GM12878 (cell line): ENCODE measurements around the gene SLC35F3. TPM values are rescaled to one million over a fixed set of nuclear protein-coding genes. Genes with fewer than 3 reads are reported as not detected.

Experiments
- ATAC-seq: fragments of 200-7000 bp; cut with Tn5 transposase; 3 replicates; pipeline ENCODE4 v1.9.1; 2020; ENCODE audit warnings: mild to moderate bottlenecking, moderate library complexity
- BruUV-seq: library from RNA; stranded (reverse); fragments of 400-500 nt; replicated peaks from 2 replicates; lab custom pipeline; 2021; lab: Mats Ljungman, UMichigan
- CTCF ChIA-PET: fragments of 300-600 bp; sonication (Branson Sonifier 250); formaldehyde crosslinking; extraction: SDS; loops from one replicate; lab custom pipeline; 2021; ENCODE audit warnings: inconsistent platforms; lab: Yijun Ruan, JAX
- POLR2A ChIA-PET: fragments of 350-600 bp; formaldehyde crosslinking; extraction: SDS; loops from one replicate; lab custom pipeline; 2021; ENCODE audit warnings: inconsistent platforms; lab: Charles Lee
- RAD21 ChIA-PET: fragments of 300-600 bp; sonication (Branson Sonifier 250); formaldehyde crosslinking; loops from one replicate; lab custom pipeline; 2023; ENCODE audit warnings: antibody characterized with exemption; ENCODE audit not compliant: unreplicated experiment; lab: Charles Lee
- SMC1A ChIA-PET: fragments of 300-600 bp; sonication (Branson Sonifier 250); formaldehyde crosslinking; loops from one replicate; lab custom pipeline; 2023; ENCODE audit not compliant: unreplicated experiment, uncharacterized antibody; lab: Charles Lee
- DNase-seq: peaks from one replicate; pipeline ENCODE4 v3.0.0-alpha.2; 2011; ENCODE audit warnings: low read depth, low spot score
- FAIRE-seq: peaks from 3 replicates; lab custom pipeline; 2011; peaks lifted over from hg19 to GRCh38; lab: Jason Lieb, UNC
- H2AFZ ChIP-seq: 2 replicates; pipeline ENCODE4 v1.6.0; 2011; ENCODE audit warnings: low read depth, low read length, control low read depth; ENCODE audit not compliant: control insufficient read depth
- H3K27ac ChIP-seq: 2 replicates; pipeline ENCODE4 v1.5.1; 2011; ENCODE audit warnings: control low read depth; ENCODE audit not compliant: control insufficient read depth, insufficient read depth
- H3K27me3 ChIP-seq, 2 experiments: replicated peaks in 1 of 2; 2 replicates each; pipeline versions ENCODE4 v1.6.0 to v1.6.1; 2011; ENCODE audit warnings: low read length in 1 of 2; ENCODE audit not compliant: control insufficient read depth in 2 of 2, insufficient read depth in 2 of 2
- H3K36me3 ChIP-seq, 2 experiments: 2 replicates each; pipeline ENCODE4 v1.5.1; 2011; ENCODE audit warnings: low read length in 1 of 2; ENCODE audit not compliant: control insufficient read depth in 2 of 2, insufficient read depth in 2 of 2
- H3K4me1 ChIP-seq: 2 replicates; pipeline ENCODE4 v1.6.1; 2011; ENCODE audit warnings: mild to moderate bottlenecking, low read length, moderate library complexity, mixed read lengths; ENCODE audit not compliant: control insufficient read depth, insufficient read depth
- H3K4me2 ChIP-seq: 2 replicates; pipeline ENCODE4 v1.6.0; 2011; ENCODE audit warnings: control low read depth; ENCODE audit not compliant: control insufficient read depth, insufficient read depth
- H3K4me3 ChIP-seq: fragments of 200-600 bp; sonication (generic); 2 replicates; pipeline ENCODE4 v1.5.1; 2016
- H3K79me2 ChIP-seq: 2 replicates; pipeline ENCODE4 v1.6.0; 2011; ENCODE audit warnings: low read length; ENCODE audit not compliant: control insufficient read depth, insufficient read depth
- H3K9ac ChIP-seq: 2 replicates; pipeline ENCODE4 v1.8.0; 2011; ENCODE audit warnings: low read length, control low read depth, mixed read lengths; ENCODE audit not compliant: control insufficient read depth, insufficient read depth
- H3K9me3 ChIP-seq: replicated peaks from 3 replicates; pipeline ENCODE4 v1.5.1; 2011; ENCODE audit warnings: mild to moderate bottlenecking, low read length; ENCODE audit not compliant: control insufficient read depth, insufficient read depth
- H4K20me1 ChIP-seq: 2 replicates; pipeline ENCODE4 v1.6.0; 2011; ENCODE audit not compliant: control insufficient read depth, insufficient read depth
- BRCA1 ChIP-seq: IDR thresholded peaks from 2 replicates; pipeline ENCODE4 v1.6.1; 2011; ENCODE audit warnings: low read depth, low read length, improper control_type of control experiment
- E2F8 ChIP-seq: fragments of 450-650 bp; IDR thresholded peaks from 2 replicates; pipeline ENCODE4 v1.6.1; 2018; ENCODE audit warnings: mild to moderate bottlenecking, low read depth, moderate library complexity; ENCODE audit not compliant: partially characterized antibody
- IKZF1 ChIP-seq: fragments of 450-650 bp; conservative IDR thresholded peaks from 2 replicates; pipeline ENCODE4 v1.6.1; 2017; ENCODE audit warnings: antibody characterized with exemption, mild to moderate bottlenecking
- NFIC ChIP-seq: IDR thresholded peaks from 2 replicates; pipeline ENCODE4 v1.6.1; 2012; ENCODE audit warnings: low read depth, mild to moderate bottlenecking, inconsistent platforms, low read length, moderate library complexity
- SMC3 ChIP-seq: IDR thresholded peaks from 2 replicates; pipeline ENCODE4 v1.6.1; 2011; ENCODE audit warnings: low read length, improper control_type of control experiment, borderline replicate concordance
- TBL1XR1 ChIP-seq: IDR thresholded peaks from 2 replicates; pipeline ENCODE4 v1.6.1; 2012; ENCODE audit warnings: low read depth, low read length, improper control_type of control experiment
- TCF3 ChIP-seq: IDR thresholded peaks from 2 replicates; pipeline ENCODE4 v1.6.1; 2012; ENCODE audit warnings: low read depth, mild to moderate bottlenecking, low read length, borderline replicate concordance; ENCODE audit not compliant: insufficient read depth
- ZBED1 ChIP-seq: IDR thresholded peaks from 2 replicates; pipeline ENCODE4 v1.6.1; 2016; ENCODE audit warnings: borderline replicate concordance
- ZNF24 ChIP-seq: fragments of 450-650 bp; IDR thresholded peaks from 2 replicates; pipeline ENCODE4 v1.6.1; 2017; ENCODE audit warnings: antibody characterized with exemption, mild to moderate bottlenecking
- WGBS: methylation state at CpG from one replicate; pipeline ENCODE4 v1.1.6; 2016; ENCODE audit warnings: low lambda C conversion rate; ENCODE audit not compliant: insufficient replicate concordance, insufficient coverage; ENCODE audit errors: missing lambda C conversion rate; 5-methylcytosine and 5-hydroxymethylcytosine counted together
- in situ Hi-C: fragments of 300-500 bp; cut with MboI; formaldehyde crosslinking; loops from 9 replicates; pipeline ENCODE4 v1.14.3; 2018; ENCODE audit warnings: mixed read lengths
- intact Hi-C: fragments of 100-400 bp; cut with micrococcal nuclease; formaldehyde crosslinking; loops from one replicate; pipeline ENCODE4 v1.14.2; 2022; ENCODE audit not compliant: unreplicated experiment
- polyA plus RNA-seq, 11 experiments: library from polyadenylated mRNA; depleted of rRNA in 4 of 11; unstranded in 6 of 11; stranded (reverse) in 5 of 11; fragments of >200 nt; fragmentation: Nextera tagmentation in 4 of 11; fragmentation: Illumina TruSeq in 1 of 11; extraction: Ambion mirVana in 4 of 11; extraction: Trizol in 1 of 11; gene quantifications; 1 replicate in 1 of 11; 2 replicates in 10 of 11; pipeline versions ENCODE4 v1.2.1 to v1.2.3, GENCODE V29; 2011 to 2016; ENCODE audit warnings: inconsistent platforms in 2 of 11, missing spikeins in 2 of 11, low read depth in 1 of 11
- total RNA-seq, 4 experiments: library from RNA; depleted of rRNA in 3 of 4; stranded (reverse); fragments of >200 nt in 3 of 4; fragmentation: Illumina TruSeq in 1 of 4; extraction: Trizol in 1 of 4; gene quantifications; 2 replicates each; pipeline versions ENCODE4 v1.2.1 to v1.2.3, GENCODE V29; 2013 to 2021

Gene SLC35F3
- total and polyA plus RNA-seq, 10 of the 15 experiments (the other 5 are each of a cell fraction or from before 2014, with no cell fraction given) = 1.0 to 8.6 (median 5.7) TPM

DNA sequence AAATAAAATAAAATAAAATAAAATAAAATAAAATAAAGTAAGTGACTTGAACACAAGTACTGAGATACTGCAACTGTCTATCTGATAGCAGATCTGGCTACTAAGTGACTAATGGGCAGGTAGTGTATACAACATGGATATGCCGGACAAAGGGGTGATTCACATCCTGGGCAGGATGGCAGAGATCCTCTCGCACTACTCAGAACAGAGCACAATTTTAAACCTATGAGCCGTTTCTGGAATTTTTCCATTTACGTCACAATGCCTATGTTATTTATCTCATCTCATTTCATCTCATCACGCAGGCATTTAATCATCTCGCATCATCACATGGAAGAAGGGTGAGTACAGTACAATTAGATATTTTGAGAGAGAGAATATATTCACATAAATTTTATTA is 235.5 kb downstream of the SLC35F3 start:
- in situ Hi-C loops = no loop called here

More for the DNA sequence above, 235.5 kb downstream of the SLC35F3 start:
- ATAC-seq = no peak
- no peak for FAIRE-seq
- Histone ChIP-seq H3K79me2 (no peaks in the 10 kb centered on the region), H3K27me3 (no peaks in the 10 kb centered on the region), H4K20me1 (no peaks in the 10 kb centered on the region), H3K4me2 (no peak overlapping the region), H2AFZ (no peak overlapping the region), H3K9me3 (no peaks in the 10 kb centered on the region), H3K9ac (no peak overlapping the region), H3K4me3 (no peak overlapping the region), H3K27ac (no peak overlapping the region), H3K4me1 (no peaks in the 10 kb centered on the region), H3K36me3 (no peaks in the 10 kb centered on the region)
- no TSS peak for BruUV-seq
- CTCF ChIA-PET = no interaction called here
- no peak for DNase-seq
- RAD21 ChIA-PET = no interaction called here
- TF ChIP-seq ZNF24 = no peak
- TF ChIP-seq IKZF1 = no peak
- TF ChIP-seq NFIC = no peak
- no peak for TF ChIP-seq E2F8
- no peak for TF ChIP-seq ZBED1
- TF ChIP-seq SMC3 = no peak
- TF ChIP-seq TCF3 = no peak
- TF ChIP-seq TBL1XR1 = no peak
- no peak for TF ChIP-seq BRCA1
- 68% methylated on average over 6 of the region's 6 CpGs for WGBS
- SMC1A ChIA-PET = no interaction called here
- POLR2A ChIA-PET = no interaction called here
- intact Hi-C loops = no loop called here
